Activated CD4-positive, alpha-beta T cell treated with anti-CD3 and anti-CD28 coated beads, Interleukin-2, amount 50 U/mL, for 4 hours (primary cell): ENCODE results near the gene CDX1.

ENCODE experiments used
- DNase-seq, 2 experiments: peaks; one replicate each; pipeline ENCODE4 v3.0.0-alpha.2; 2020

The CDX1 gene

DNA sequence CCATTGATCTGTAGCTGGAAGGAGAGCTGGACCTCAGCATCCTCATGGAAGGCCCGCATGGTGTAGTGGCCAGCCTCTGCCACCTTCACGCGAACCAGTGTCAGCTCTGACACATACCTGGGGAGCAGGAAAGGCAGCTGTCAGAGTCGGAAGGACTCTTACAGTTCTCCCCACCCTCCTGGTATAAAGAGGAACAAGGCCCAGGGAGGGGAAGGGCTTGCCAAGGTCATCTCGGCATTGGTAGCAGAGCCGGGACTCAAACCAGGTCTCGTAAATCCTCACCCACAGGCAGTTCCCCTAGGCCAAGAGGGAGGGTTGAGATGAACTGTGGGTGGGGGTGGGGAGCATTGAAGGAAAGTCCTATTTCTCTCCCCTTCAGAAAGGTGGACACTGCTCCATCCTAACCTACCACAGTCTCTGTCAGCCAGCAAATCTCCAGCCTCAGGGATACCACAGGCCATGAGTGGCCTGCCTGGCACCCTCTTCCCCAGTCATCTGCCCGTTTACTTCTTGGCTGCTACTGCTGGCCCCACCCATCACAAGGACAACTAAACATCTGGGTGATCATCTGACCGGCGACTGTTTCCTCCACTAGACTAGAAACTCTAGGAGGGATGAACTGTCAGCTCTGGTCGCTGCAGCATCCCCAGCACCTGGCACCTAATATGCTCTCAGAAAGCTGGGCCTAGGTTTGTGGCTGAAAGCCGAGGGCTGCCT, 34.4 kb upstream of the CDX1 start:
- no peak for DNase-seq

DNA sequence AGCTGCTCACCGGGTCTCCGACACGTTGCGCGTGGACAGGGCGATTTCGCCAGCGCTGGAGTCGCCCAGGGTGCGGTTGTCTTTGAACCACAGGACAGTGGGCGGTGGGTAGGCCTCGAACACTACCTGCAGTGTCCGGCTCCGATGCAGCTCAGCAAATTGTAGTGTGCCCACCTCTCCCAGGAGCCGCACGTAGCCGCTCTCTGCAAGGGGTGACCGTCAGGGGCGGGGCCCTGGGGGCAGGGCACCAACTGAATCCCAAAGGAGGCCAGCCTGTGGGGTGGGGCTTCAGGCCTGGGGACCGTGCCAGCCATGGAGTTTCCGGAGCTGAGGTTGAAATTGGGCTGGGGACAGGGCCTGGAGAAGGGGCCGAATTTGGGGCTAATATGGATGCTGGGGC, 33.8 kb upstream of the CDX1 start:
- DNase-seq = no peak

DNA sequence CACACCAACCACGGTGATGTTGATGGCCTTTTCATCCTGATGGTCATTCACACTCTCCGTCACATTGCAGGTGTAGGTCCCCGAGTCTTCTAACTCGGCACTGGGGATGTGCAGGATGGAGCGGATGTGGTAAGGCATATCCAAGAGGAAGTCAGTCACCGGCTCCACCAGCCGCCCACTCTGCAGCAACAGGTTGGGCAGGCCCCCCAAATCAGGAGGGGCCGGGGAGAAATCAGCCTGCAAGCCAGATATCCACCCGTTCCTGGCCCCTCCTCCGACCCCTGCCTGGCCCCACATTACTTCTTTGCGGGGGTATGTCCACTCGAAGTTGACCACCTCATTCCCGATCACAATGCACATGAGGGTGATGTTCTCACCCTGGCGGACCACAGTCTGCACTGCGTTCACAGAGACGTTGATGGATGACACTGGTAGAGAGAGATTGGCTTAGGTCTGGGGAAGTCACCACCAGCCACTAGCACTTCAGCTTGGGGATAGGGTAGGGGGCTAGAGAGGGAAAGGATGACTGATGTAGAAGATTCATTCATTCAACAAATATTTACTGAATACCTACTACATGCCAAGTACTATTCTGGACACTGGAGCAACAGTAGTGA, 32.9 kb upstream of the CDX1 start:
- DNase-seq = no peak

DNA sequence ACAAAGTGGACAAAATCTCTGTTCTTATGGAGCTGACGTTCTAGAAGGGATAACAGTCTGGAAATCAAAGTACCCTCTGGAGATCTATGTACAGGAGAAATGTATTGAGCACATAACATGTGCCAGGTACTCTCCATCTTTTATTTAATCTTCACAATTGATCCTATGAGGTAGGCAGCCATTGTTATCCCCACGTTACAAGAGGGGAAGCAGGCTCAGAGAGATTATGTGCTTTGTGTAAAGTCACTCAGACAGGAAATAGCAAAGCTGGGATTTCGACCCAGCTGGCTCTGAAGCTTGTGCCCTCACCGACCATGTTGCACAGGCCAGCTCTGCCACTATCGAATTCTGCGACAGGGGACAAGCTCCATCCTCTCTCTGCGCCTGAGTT, 32.4 kb upstream of the CDX1 start:
- no peak for DNase-seq

DNA sequence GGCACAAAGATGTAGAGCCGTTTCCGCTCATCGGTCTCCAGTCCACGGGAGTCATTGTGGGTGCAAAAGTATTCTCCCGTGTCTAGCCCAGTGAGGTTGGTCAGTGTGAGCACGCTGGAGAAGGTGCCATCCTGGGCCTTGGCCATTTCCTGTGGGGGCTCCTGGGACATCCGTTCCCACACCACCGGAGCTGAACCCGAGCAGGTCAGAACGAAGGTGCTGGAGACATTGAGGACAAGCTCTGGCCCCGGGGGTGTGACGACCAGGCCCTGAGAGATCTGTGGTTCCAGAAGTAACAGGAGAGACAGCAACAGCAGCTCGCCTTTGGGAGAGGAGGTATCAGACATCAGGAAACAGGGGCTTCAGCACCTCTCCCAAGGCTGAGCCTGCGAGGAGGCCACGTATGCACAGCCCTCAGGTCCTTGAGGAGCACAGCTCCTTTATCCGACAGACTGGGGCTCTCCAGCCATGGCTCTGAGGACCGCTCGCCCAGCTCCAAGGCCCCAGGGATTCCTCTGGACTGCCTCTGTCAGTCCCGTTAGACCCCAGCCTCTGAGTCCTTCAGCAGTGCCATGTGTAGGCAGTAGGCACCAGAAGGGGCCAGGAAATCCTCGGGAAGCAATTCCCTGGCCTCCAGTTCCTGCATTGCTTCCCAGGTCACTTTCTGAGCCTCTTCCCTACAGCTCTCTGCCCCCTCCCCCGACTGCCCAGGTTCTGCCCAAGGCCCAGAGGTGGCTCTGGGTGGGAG, 30.8 kb upstream of the CDX1 start:
- no peak for DNase-seq

DNA sequence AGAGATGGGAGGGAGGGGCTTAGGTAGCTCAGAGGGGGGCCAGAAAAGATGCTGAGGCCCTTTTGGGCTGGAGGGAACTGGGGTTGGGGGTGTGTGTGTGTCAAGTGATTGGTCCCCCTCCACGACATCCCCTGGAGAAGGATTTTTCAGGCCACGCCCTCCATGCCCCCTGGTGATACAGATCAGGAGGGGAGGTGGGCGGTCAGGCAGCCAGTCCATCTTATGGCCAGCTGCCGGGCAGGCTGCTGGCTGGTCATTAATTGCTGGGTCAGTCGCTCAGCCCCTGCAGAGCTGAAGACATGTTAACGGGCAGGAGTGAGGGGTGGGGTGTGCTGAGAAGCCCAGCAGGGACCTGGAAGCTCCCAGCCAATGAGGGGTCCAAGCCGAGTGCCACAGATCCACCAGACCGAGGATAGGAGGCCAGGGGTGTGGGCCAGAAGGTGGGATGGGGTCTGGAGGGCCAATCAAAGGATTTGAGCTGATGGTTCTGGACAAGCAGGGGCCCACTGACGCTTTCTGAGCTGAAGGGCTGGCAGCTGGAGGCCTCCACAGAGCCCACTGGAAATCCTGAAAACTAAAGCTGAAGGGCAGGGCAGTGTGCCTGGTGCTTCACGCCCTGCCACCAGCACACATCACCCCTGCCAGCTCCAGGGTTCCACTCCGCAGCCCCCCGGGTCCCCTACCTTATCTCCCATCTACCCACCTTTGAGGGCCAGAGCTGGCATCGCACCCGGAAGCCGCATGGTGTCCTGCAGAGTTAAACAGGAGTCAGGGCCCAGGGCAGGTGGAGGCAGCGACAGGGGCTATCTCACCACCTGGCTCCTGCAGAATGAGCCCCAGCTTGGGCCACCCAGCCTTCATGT, 30.0 kb upstream of the CDX1 start:
- no peak for DNase-seq

DNA sequence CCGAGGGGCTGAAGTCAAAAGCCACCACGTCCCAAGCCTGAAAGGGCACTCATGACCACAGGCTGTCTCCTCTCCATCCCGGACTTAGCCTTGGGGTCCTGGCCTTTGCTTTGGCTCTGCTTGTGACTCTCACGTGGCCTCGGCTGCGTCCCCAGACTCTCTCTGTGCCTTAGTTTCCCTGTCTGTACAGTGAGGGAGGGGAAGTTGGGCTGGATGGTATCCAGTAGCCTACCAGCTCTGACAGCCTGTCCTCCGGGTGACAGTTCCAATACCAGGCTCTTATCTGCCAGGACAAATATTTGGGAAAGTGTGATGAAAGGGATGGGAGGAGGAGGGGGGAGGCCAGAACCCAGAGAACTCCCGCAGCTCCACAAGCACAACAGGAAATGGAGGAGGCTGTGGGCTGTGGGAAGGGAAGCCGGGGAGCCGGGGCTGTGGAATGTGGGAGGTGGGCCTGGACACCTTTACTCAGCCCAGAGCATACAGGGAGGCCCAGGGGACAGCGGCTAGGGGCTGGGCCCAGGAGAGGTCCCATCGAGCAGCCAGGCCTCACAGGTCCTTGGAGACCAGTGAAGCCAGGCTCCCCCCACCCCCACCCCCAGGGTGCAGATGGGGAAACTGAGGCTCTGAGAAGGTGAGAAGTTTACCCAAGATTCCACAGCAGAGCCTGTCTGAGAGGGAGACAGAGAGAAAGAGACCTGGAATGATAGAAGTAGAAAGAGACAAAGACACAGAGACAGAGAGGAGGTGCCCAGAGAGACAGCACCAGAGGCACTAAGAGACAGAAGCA, 29.2 kb upstream of the CDX1 start:
- DNase-seq = no peak

DNA sequence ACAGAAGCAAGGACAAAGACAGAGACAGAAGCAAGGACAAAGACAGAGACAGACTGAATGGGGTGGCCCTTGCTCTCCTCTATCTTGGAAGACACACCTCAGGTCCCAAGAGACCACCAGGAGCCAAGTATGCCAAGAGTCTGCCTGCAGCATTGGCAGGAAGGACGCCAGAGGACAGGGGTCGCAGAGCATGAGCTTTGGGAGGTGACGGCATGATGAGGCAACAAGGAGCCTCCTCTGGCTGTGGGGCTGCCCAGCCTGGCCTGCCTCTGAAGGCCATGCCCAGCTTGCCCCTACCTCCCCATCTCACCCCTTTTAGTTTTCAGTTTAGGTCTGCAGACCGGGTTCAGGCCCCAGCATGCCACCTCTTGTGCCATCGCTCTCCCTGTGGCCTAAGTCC, 28.6 kb upstream of the CDX1 start:
- DNase-seq = no peak

DNA sequence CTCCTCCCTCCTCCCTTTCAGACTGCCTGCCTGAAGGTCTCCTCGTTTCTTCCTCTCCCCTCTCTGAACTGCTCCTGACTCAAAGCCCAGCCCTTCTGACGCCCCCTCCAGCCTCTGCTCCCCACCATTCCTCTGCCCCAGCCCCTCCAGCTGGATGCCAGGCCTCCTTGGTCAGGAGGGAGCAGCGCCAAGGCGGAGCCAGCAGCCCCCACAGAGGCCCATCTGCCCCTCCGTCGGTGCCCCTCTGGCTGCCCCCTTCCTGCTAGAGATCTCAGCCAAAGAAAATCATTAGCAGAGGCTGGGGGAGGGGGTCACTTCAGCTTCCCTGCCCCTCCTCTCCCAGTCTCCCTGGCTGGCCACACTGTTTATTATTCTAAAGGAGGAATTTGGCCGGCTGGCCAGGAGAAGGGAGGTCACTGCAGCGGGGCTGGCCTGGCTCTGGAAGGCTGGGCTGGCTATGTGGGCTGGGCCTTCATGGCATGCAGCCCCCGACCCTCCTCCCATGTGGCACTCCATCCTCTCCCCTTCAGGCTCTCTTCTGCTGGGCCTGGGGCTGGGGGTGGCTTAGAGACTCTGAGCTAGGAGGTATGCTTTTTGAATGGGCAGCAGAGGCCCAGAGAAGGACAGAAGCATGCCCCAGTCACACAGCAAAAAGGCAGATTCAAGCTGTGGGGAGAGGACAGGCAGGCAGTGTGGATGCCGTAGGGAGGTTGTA, 27.9 kb upstream of the CDX1 start:
- DNase-seq = no peak

DNA sequence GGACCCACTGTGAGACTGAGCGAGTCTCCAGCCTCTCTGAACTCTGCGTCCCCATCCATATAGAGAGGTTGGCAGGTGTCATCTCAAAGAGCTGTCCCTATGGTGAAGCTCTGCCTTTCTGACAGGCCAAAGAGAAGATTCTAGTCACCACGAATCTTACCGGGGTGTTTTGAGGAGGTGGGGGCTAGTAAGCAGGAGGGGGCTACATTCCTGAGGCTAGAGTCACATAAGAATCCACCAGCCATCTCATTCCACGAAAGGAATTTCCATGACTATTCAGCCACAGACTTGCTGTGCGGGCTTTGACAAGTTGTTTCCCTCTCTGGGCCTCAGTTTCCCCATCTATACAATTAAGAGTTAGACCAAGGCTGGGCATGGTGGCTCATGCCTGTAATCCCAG, 27.2 kb upstream of the CDX1 start:
- DNase-seq = no peak

DNA sequence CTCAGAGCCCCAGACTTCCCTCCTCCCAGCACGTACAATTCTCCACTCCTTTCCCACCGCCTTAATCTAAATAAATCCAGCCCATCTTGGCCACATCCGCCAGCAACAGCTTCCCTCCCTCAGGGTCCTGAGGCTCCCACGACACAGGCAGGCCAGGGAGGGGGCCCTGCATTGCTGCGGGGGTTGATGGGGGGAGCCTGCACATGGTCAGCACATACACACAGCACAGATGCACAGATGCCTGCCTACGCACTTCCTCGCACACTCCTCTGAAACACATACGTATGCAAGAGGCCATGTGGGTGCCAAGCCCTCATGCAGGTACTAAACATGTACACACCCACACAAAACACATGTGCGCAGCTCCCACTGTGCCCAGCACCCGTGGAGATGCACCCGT, 25.7 kb upstream of the CDX1 start:
- DNase-seq = no peak

DNA sequence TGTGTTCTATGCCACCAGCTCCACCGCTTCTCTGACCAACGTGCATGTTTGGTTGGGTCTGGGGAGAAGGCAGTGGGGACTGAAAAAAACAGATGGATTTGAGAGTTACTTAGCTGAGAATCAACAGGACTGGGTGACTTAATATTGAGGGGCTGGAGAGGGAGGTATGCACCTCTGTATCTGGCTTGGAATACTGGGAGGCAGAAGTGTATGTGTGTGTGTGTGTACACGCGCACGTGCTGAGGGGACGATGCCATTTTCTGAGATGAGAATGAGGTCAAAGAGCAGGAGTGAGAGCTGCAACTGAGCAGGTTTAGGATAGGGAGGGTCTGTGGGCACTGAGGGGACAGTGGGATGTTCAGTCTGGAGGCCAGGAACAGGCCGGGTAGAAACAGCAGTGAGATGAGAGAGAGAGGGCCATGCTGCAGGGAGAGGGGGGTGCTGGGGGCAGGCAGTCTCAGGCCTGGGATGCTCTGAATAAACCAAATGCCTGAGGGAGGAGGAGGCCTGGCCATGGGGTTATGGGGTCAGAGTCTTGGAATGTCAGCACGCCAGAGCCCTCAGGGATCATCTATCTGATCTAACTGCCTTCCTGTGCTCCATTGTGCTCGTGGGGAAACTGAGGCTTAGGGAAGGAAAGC, 24.9 kb upstream of the CDX1 start:
- DNase-seq = no peak

DNA sequence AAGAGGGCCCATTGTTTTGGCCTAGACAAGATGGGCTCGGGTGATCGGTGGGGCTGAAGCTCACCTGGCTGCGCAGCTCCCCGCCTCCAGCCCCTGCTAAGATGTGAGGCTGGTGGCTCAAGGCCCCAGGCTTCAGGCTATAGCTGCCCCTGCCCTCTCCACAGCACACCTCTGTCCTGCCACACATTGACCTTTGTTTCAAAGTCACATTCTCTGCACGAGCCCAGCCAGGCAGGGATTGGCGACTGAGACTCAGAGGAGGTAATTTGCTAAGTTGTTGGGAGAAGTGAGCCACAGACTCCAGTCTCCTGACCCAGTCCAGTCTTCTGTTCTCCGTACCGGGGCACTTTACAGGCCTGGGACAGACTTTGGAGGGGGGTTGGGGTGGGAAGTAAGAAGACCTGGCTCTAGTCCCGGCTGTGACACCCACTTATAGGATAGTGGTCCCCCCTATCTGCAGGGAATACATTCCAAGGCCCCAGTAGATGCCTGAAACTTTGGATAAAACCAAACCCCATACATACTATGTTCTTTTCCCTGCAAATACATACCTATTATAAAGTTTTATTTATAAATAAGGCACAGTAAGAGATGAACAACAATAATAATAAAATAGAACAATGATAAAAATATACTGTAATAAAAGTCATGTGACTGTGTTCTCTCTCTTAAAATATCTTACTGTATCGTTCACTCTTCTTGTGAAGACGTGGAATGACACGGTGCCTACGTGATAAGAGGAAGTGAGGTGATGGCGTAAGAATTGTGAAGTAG, 24.2 kb upstream of the CDX1 start:
- no peak for DNase-seq

DNA sequence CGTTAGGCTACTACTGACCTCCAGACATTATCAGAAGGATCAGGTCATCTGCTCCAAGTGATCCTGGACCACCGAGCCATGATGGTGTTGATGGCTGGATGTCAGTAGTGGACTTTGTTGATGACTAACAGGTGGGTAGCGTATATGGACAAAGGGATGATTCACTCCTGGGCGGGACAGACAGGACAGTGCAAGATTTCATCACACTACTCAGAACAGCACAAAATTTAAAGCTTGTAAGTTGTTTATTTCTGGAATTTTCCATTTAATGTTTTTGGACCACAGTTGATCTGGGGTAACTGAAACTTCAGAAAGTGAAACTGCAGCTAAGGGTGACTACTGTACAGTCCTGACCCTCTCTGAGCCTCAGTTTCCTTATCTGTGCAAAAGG, 23.6 kb upstream of the CDX1 start:
- DNase-seq = no peak

DNA sequence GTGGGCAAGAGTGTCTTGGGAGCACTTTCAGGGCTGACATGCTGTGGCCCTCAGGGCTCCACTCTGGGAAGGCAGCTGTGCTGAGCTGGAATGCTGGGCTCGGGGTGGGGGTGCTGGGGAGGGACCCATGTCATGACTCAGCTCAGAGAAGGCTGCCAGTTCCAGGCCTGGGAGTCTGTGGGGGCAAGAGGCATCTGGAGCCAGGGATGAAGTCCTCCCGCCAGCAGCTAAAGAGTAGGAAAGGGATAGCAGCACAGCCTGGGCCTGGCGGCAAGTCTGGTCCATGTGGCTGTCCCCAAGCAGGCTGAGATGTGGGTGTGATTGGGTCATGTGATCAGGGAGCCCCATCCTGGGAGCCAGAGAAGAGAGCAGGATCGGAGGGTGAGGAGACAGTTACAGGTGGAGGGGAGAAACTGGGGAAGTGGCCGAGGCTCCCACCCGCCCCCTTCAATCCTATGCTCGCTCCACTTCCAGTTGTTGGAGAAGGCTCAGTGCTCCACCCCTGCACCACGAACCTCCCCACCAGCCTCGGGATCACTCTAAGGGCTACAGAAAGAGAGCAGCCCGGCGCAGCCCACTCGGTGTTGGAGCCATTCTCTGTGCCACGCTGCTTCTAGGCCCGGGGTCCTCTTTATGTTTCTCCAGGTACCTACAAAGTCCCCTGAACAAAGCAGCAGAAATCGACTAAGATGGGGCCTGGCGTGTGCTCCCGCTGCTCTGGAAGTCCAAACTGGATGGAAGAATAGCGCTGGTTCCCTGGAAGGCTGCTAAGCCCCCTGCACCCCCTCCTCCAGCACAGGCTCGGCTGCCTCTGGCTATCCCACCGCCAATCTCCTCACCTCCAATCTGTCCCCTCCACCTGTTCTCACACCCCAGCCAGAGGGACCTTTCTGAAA, 23.0 kb upstream of the CDX1 start:
- no peak for DNase-seq

DNA sequence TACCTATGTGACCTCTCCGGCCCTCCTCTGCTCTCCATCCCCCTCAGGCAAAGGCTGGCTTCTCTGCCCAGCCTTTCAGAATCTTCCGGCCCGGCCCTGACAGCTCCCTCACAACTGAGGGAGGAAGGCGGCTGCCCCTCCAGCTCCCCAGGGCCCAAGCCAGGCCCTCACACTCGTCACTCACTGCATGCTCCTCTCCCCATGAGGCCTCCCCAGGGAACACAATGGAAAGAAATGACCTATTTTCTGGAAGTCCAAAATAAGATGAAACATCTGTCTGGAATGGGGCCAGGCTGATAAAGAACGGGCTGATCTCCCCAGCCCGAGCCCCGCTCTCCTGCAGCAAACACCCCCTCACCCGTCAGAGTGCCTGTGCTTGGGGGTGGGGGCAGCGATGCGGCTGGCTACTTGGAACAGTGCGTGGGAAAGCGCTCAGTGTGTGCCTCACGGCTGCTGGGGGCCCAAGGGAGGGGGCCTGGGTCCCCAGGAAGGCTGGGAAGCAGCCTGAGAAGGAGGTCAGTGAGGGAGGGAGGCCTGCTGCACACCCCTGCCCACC, 22.3 kb upstream of the CDX1 start:
- DNase-seq = no peak

DNA sequence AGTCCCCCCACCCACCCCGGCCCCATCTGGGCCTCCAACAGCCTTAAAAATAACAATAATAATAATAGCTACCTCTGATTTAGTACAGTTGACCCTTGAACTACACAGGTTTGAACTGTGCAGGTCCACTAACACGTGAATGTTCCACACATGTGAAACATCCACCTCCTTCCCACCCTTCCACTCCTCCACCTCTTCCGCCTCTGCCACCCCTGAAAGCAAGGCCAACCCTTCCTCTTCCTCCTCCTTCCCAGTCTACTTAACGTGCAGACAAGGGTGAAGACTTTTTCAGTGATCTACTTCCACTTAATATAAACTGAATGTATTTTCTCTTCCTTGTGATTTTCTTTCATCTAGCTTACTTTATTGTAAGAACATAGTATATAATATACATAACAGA, 21.7 kb upstream of the CDX1 start:
- DNase-seq = no peak

DNA sequence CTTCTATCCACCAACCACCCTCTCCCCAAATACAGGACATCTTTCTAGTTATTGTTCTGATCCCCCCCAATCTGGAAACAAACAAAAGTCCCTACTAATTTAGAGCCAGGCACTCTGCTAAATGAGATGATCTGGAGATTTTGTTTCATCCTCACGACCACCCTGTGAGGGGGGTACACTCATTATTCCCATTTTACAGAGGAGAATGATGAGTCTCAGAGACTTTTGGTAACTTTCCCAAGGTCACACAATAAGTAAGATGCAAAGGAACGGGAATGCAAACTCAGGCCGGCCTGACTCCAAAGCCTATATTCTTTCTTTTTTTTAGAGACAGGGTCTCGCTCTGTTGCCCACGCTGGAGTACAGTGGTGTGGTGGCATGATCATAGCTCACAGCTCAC, 20.3 kb upstream of the CDX1 start:
- no peak for DNase-seq
